A673 (cell line): ENCODE data around the gene CTNS. TPM values are rescaled to one million over a fixed set of nuclear protein-coding genes. Genes with fewer than 3 reads are reported as not detected.
"Not testable (repeated sequence)": the region's sequence is repeated elsewhere in the genome, so short reads cannot be mapped to it uniquely, and the experiment has no call there.

Experiments
- BruUV-seq: library from RNA; stranded (reverse); fragments of 400-500 nt; replicated peaks from 2 replicates; lab custom pipeline; 2021; lab: Mats Ljungman, UMichigan
- CTCF ChIA-PET: fragments of 300-600 bp; sonication (Branson Sonifier 250); formaldehyde crosslinking; loops from one replicate; lab custom pipeline; 2022; ENCODE audit warnings: antibody characterized with exemption; lab: Charles Lee
- POLR2A ChIA-PET: fragments of 300-600 bp; sonication (Branson Sonifier 250); formaldehyde crosslinking; loops from one replicate; lab custom pipeline; 2022; ENCODE audit warnings: antibody characterized with exemption; ENCODE audit not compliant: low non-redundant PET; lab: Charles Lee
- DNase-seq: peaks from one replicate; pipeline ENCODE4 v3.0.0-alpha.2; 2015; ENCODE audit warnings: low spot score
- H3K27ac ChIP-seq: fragments of 200-600 bp; sonication (generic); 2 replicates; pipeline ENCODE4 v1.5.1; 2016; ENCODE audit warnings: mixed run types, low read depth, mild to moderate bottlenecking, mixed read lengths, antibody characterized with exemption, low read length; ENCODE audit not compliant: poor library complexity, severe bottlenecking
- H3K27me3 ChIP-seq: fragments of 200-600 bp; sonication (generic); replicated peaks from 2 replicates; pipeline ENCODE4 v1.6.1; 2017; ENCODE audit warnings: mixed run types, low read depth, mild to moderate bottlenecking, mixed read lengths, antibody characterized with exemption, low read length; ENCODE audit not compliant: insufficient read depth, poor library complexity
- H3K36me3 ChIP-seq: fragments of 200-600 bp; sonication (generic); 2 replicates; pipeline ENCODE4 v1.6.1; 2016; ENCODE audit warnings: mixed run types, mild to moderate bottlenecking, mixed read lengths, antibody characterized with exemption, low read length; ENCODE audit not compliant: insufficient read depth, poor library complexity, severe bottlenecking
- H3K4me1 ChIP-seq: fragments of 200-600 bp; sonication (generic); 2 replicates; pipeline ENCODE4 v1.6.1; 2017; ENCODE audit warnings: mixed run types, mild to moderate bottlenecking, mixed read lengths, antibody characterized with exemption, low read length; ENCODE audit not compliant: insufficient read depth, poor library complexity, severe bottlenecking
- H3K4me3 ChIP-seq: fragments of 200-600 bp; sonication (generic); 2 replicates; pipeline ENCODE4 v1.5.1; 2016; ENCODE audit warnings: low read depth, mixed run types, mild to moderate bottlenecking, mixed read lengths, low read length; ENCODE audit not compliant: poor library complexity, severe bottlenecking
- H3K9me3 ChIP-seq: fragments of 200-600 bp; sonication (generic); 2 replicates; pipeline ENCODE4 v1.6.1; 2016; ENCODE audit warnings: mixed run types, low read depth, mild to moderate bottlenecking, mixed read lengths, antibody characterized with exemption, low read length; ENCODE audit not compliant: poor library complexity, severe bottlenecking
- CTCF ChIP-seq: fragments of 300-800, 200-600 bp; sonication (generic); conservative IDR thresholded peaks from 2 replicates; pipeline ENCODE4 v1.5.1; 2017; ENCODE audit warnings: low read depth, mild to moderate bottlenecking, antibody characterized with exemption, low read length, moderate library complexity, mixed read lengths
- EZH2 ChIP-seq: fragments of 200-600 bp; sonication (generic); IDR thresholded peaks from 2 replicates; pipeline ENCODE4 v1.6.1; 2017; ENCODE audit warnings: borderline replicate concordance, low read depth, mild to moderate bottlenecking, mixed read lengths, antibody characterized with exemption, low read length; ENCODE audit not compliant: poor library complexity, severe bottlenecking
- intact Hi-C: fragments of 100-400 bp; cut with micrococcal nuclease; formaldehyde crosslinking; loops from one replicate; pipeline ENCODE4 v1.10.0; 2022; ENCODE audit not compliant: unreplicated experiment
- total RNA-seq: library from RNA; stranded (reverse); gene quantifications from 2 replicates; pipeline ENCODE4 v1.2.3, GENCODE V29; 2021

CTNS gene
- total RNA-seq, 1 experiment from 2014 or later, result 12.6 TPM

DNA sequence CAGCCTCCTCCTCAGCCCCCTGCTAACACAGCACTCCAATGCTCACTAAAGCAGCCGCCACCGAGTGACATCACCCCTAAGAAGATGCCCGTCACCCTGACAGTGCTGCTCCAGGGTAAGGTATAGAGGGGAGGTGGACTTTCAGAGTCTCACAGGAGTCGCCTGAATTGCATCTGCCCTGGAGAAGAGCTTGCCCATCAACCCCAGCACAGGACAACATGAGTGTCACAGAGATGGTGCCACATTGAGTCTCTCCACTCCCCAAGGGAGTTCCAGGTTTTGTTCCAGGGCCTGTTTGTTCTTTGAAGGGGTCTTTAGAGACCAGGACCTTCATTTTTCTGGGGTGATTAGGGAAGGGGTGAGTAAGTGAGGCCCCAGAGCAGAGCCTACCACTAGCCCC, 61.6 kb downstream of the CTNS start:
- Histone ChIP-seq H3K4me3 (no peak overlapping the region), H3K27me3 (peaks cover 24% of the 10 kb centered on the region), H3K27ac (no peak overlapping the region), H3K4me1 (peaks cover 7% of the 10 kb centered on the region), H3K9me3 (no peaks in the 10 kb centered on the region), H3K36me3 (no peaks in the 10 kb centered on the region)
- no TSS peak for BruUV-seq
- ChIA-PET CTCF (no interaction called here), POLR2A (no interaction called here)
- no peak for DNase-seq
- TF ChIP-seq CTCF, result no peak
- TF ChIP-seq EZH2, result no peak
- intact Hi-C loops, result no loop called here

GRCh38 chr17:3699951-3700350, 63.4 kb downstream of the CTNS start:
- ChIA-PET CTCF (no interaction called here), POLR2A (interaction anchor here (0.6 kb wide), 1 partner anchor 40 kb away, joined by 9 read pairs; no protein-coding TSS in a partner anchor)
- no TSS peak for BruUV-seq

GRCh38 chr17:3702041-3702539, 65.5 kb downstream of the CTNS start:
- POLR2A ChIA-PET, DNase-seq, H3K4me1 ChIP-seq, H3K9me3 ChIP-seq, intact Hi-C loops, H3K4me3 ChIP-seq, BruUV-seq, CTCF ChIA-PET, H3K36me3 ChIP-seq, H3K27me3 ChIP-seq, H3K27ac ChIP-seq: not testable (repeated sequence)

More at GRCh38 chr17:3699951-3700350, 63.4 kb downstream of the CTNS start:
- no peak for TF ChIP-seq EZH2
- no peak for TF ChIP-seq CTCF
- intact Hi-C loops, result no loop called here
- no peak overlapping the region for H3K27ac ChIP-seq
- peaks cover 7% of the 10 kb centered on the region for H3K4me1 ChIP-seq
- H3K36me3 ChIP-seq, result no peaks in the 10 kb centered on the region
- DNase-seq, result no peak
- H3K27me3 ChIP-seq, result peaks cover 18% of the 10 kb centered on the region
- H3K9me3 ChIP-seq, result no peaks in the 10 kb centered on the region
- H3K4me3 ChIP-seq, result no peak overlapping the region
